Fibroblast of lung (primary cell): ENCODE results near the gene FBN1. TPM values are rescaled to one million over a fixed set of nuclear protein-coding genes. Genes with fewer than 3 reads are reported as not detected.
A peak's percentile ranks its signal among the peaks of the same experiment; 100 is the strongest.

Source experiments
- DNase-seq, 2 donors: peaks; one replicate each; pipeline versions ENCODE4 v3.0.0 to v3.0.0-alpha.2; 2010; ENCODE audit warnings: low read depth in 2 of 2
- H2AFZ ChIP-seq: 2 replicates; pipeline ENCODE4 v1.5.1; 2012; ENCODE audit warnings: low read length, control low read depth, inconsistent platforms
- H3K27ac ChIP-seq: 2 replicates; pipeline ENCODE4 v1.5.1; 2011; ENCODE audit warnings: low read length, control low read depth; ENCODE audit not compliant: insufficient read depth
- H3K27me3 ChIP-seq: 2 replicates; pipeline ENCODE4 v1.5.1; 2011; ENCODE audit warnings: mild to moderate bottlenecking, low read length; ENCODE audit not compliant: control insufficient read depth, insufficient read depth
- H3K36me3 ChIP-seq: 2 replicates; pipeline ENCODE4 v1.5.1; 2011; ENCODE audit warnings: low read length; ENCODE audit not compliant: control insufficient read depth, insufficient read depth
- H3K4me1 ChIP-seq: 2 replicates; pipeline ENCODE4 v1.5.1; 2011; ENCODE audit warnings: low read length; ENCODE audit not compliant: control insufficient read depth, insufficient read depth; ENCODE audit errors: extremely low read depth
- H3K4me2 ChIP-seq: 2 replicates; pipeline ENCODE4 v1.5.1; 2011; ENCODE audit warnings: low read length, control low read depth; ENCODE audit not compliant: insufficient read depth; ENCODE audit errors: extremely low read depth
- H3K4me3 ChIP-seq, 4 experiments: fragments of 200-600 bp in 1 of 4; sonication (generic) in 1 of 4; replicated peaks in 1 of 4; 2 replicates each; pipeline ENCODE4 v1.5.1; 2011 to 2016; ENCODE audit warnings: low read length in 4 of 4, low read depth in 3 of 4, mild to moderate bottlenecking in 3 of 4, control low read depth in 2 of 4, inconsistent platforms in 1 of 4, mixed read lengths in 1 of 4; ENCODE audit not compliant: insufficient read depth in 1 of 4; ENCODE audit errors: control extremely low read depth in 1 of 4
- H3K79me2 ChIP-seq: 2 replicates; pipeline ENCODE4 v1.5.1; 2012; ENCODE audit warnings: mild to moderate bottlenecking, low read length, inconsistent platforms; ENCODE audit not compliant: control insufficient read depth, insufficient read depth
- H3K9ac ChIP-seq: 2 replicates; pipeline ENCODE4 v1.5.1; 2011; ENCODE audit warnings: mild to moderate bottlenecking, low read length, control low read depth; ENCODE audit not compliant: insufficient read depth
- H3K9me3 ChIP-seq: 2 replicates; pipeline ENCODE4 v1.5.1; 2012; ENCODE audit warnings: low read depth, low read length; ENCODE audit not compliant: control insufficient read depth, insufficient read depth
- H4K20me1 ChIP-seq: 2 replicates; pipeline ENCODE4 v1.5.1; 2011; ENCODE audit warnings: low read length; ENCODE audit not compliant: control insufficient read depth, insufficient read depth; ENCODE audit errors: extremely low read depth
- CTCF ChIP-seq, 2 donors: IDR thresholded peaks in 1 of 2; conservative IDR thresholded peaks in 1 of 2; 1 replicate in 1 of 2; 2 replicates in 1 of 2; pipeline ENCODE4 v1.5.1; 2011 to 2012; ENCODE audit warnings: low read length in 2 of 2, control low read depth in 1 of 2, inconsistent platforms in 1 of 2, low read depth in 1 of 2, mild to moderate bottlenecking in 1 of 2
- EZH2 ChIP-seq: IDR thresholded peaks from 2 replicates; pipeline ENCODE4 v1.5.1; 2012; ENCODE audit warnings: low read length, control low read depth, mild to moderate bottlenecking; ENCODE audit errors: missing control alignments
- polyA plus RNA-seq, 2 donors: library from polyadenylated mRNA; depleted of rRNA in 1 of 2; stranded (reverse) in 1 of 2; unstranded in 1 of 2; fragments of >200 nt; gene quantifications; 2 replicates each; pipeline ENCODE4 v1.2.1, GENCODE V29; 2011 to 2012; ENCODE audit warnings: missing spikeins in 1 of 2
- total RNA-seq: library from RNA; depleted of rRNA; stranded (reverse); fragments of >200 nt; gene quantifications from 2 replicates; pipeline ENCODE4 v1.2.1, GENCODE V29; 2014

Gene FBN1
- total and polyA plus RNA-seq, 2 donors (not counting 1 experiment from before 2014, with no cell fraction given): 368 to 446 TPM

- peak overlapping the region; percentile 93 for H3K27ac ChIP-seq
- peak; percentile 69 to 76 for DNase-seq
- peak overlapping the region; percentile 94 for H3K9ac ChIP-seq
- H3K79me2 ChIP-seq: peaks cover 54% of the 10 kb centered on the region
- peak overlapping the region; percentile 3 for H2AFZ ChIP-seq
- H3K4me1 ChIP-seq: peaks cover 7% of the 10 kb centered on the region
- TF ChIP-seq EZH2 (no peak), CTCF (conservative IDR thresholded peaks at IDR 0.05 in 1 of 2, IDR thresholded peaks at IDR 0.05 in 1 of 2; ENCODE audit: low read depth in 1 of 2, low read length in 2 of 2) (no peak)
- peak overlapping the region; percentile 73 for H3K4me2 ChIP-seq
- no peaks in the 10 kb centered on the region for H3K9me3 ChIP-seq
- H3K4me3 ChIP-seq: peak overlapping the region; percentile 93 to 98 (median 96)
- no peaks in the 10 kb centered on the region for H4K20me1 ChIP-seq
- H3K27me3 ChIP-seq: no peaks in the 10 kb centered on the region
- H3K36me3 ChIP-seq: no peaks in the 10 kb centered on the region
Measured at GRCh38 chr15:48644827-48645557, 517 bp downstream of the FBN1 start.

GRCh38 chr15:48644467-48644826 is 1.1 kb downstream of the FBN1 start:
- TF ChIP-seq CTCF (conservative IDR thresholded peaks at IDR 0.05 in 1 of 2, IDR thresholded peaks at IDR 0.05 in 1 of 2; ENCODE audit: low read depth in 1 of 2, low read length in 2 of 2): no peak
- no peak for TF ChIP-seq EZH2
- no peaks in the 10 kb centered on the region for H3K27me3 ChIP-seq
- peak overlapping the region; percentile 56 for H2AFZ ChIP-seq
- peak overlapping the region; percentile 73 for H3K4me2 ChIP-seq
- H3K4me3 ChIP-seq: peak overlapping the region; percentile 93 to 98 (median 96)
- H3K27ac ChIP-seq: peak overlapping the region; percentile 93
- no peaks in the 10 kb centered on the region for H4K20me1 ChIP-seq
- no peaks in the 10 kb centered on the region for H3K36me3 ChIP-seq
- peak; percentile 47 to 56 for DNase-seq
- peaks cover 59% of the 10 kb centered on the region for H3K79me2 ChIP-seq
- no peaks in the 10 kb centered on the region for H3K9me3 ChIP-seq
- H3K4me1 ChIP-seq: peaks cover 7% of the 10 kb centered on the region
- peak overlapping the region; percentile 94 for H3K9ac ChIP-seq

GRCh38 chr15:48643776-48644466 is 1.6 kb downstream of the FBN1 start:
- H3K36me3 ChIP-seq: no peaks in the 10 kb centered on the region
- DNase-seq: peak; percentile 26 to 45
- TF ChIP-seq EZH2: no peak
- no peak for TF ChIP-seq CTCF (conservative IDR thresholded peaks at IDR 0.05 in 1 of 2, IDR thresholded peaks at IDR 0.05 in 1 of 2; ENCODE audit: low read depth in 1 of 2, low read length in 2 of 2)
- no peaks in the 10 kb centered on the region for H3K27me3 ChIP-seq
- peak overlapping the region; percentile 93 to 98 (median 96) for H3K4me3 ChIP-seq
- peak overlapping the region; percentile 56 for H2AFZ ChIP-seq
- peaks cover 11% of the 10 kb centered on the region for H3K4me1 ChIP-seq
- no peaks in the 10 kb centered on the region for H4K20me1 ChIP-seq
- H3K4me2 ChIP-seq: peak overlapping the region; percentile 73
- peaks cover 64% of the 10 kb centered on the region for H3K79me2 ChIP-seq
- H3K9ac ChIP-seq: peak overlapping the region; percentile 94
- no peaks in the 10 kb centered on the region for H3K9me3 ChIP-seq
- peak overlapping the region; percentile 93 for H3K27ac ChIP-seq
